GM04503 (cell line): ENCODE data around the gene EEPD1.
"Not testable (repeated sequence)": the region's sequence is repeated elsewhere in the genome, so short reads cannot be mapped to it uniquely, and the experiment has no call there.

Experiments used
- DNase-seq: peaks from one replicate; pipeline ENCODE4 v3.0.0-alpha.2; 2012; ENCODE audit warnings: low read depth

The EEPD1 gene

GRCh38 chr7:36253699-36254098, 100.6 kb downstream of the EEPD1 start:
- DNase-seq, result no peak

GRCh38 chr7:36258510-36259259, 105.6 kb downstream of the EEPD1 start:
- not testable (repeated sequence) for DNase-seq

GRCh38 chr7:36260481-36260880, 107.4 kb downstream of the EEPD1 start:
- DNase-seq, result no peak

GRCh38 chr7:36261019-36261754, 108.1 kb downstream of the EEPD1 start:
- DNase-seq, result no peak

GRCh38 chr7:36262309-36263094, 109.4 kb downstream of the EEPD1 start:
- no peak for DNase-seq

- DNase-seq, result no peak
These were observed 110.0 kb downstream of the EEPD1 start for GRCh38 chr7:36263095-36263484.

- DNase-seq, result no peak
These were observed 111.2 kb downstream of the EEPD1 start for GRCh38 chr7:36264123-36264801.

- no peak for DNase-seq
These were observed 112.0 kb downstream of the EEPD1 start for GRCh38 chr7:36264913-36265516.

- DNase-seq, result no peak
These were observed 112.6 kb downstream of the EEPD1 start for GRCh38 chr7:36265680-36266079.

- no peak for DNase-seq
These were observed 113.1 kb downstream of the EEPD1 start for GRCh38 chr7:36266190-36266589.

GRCh38 chr7:36266683-36267082, 113.6 kb downstream of the EEPD1 start:
- no peak for DNase-seq

- DNase-seq, result no peak
These were observed 119.1 kb downstream of the EEPD1 start for GRCh38 chr7:36272211-36272566.

GRCh38 chr7:36272567-36273269, 119.7 kb downstream of the EEPD1 start:
- no peak for DNase-seq

- no peak for DNase-seq
These were observed 120.8 kb downstream of the EEPD1 start for GRCh38 chr7:36273836-36274235.

GRCh38 chr7:36275735-36276284, 122.8 kb downstream of the EEPD1 start:
- no peak for DNase-seq

GRCh38 chr7:36276428-36277248, 123.6 kb downstream of the EEPD1 start:
- no peak for DNase-seq

- no peak for DNase-seq
These were observed 124.1 kb downstream of the EEPD1 start for GRCh38 chr7:36277249-36277542.

- DNase-seq, result no peak
These were observed 125.1 kb downstream of the EEPD1 start for GRCh38 chr7:36278069-36278619.

- no peak for DNase-seq
These were observed 125.6 kb downstream of the EEPD1 start for GRCh38 chr7:36278620-36279172.
